H1 (cell line): ENCODE measurements around the gene LDLRAD4. TPM values are rescaled to one million over a fixed set of nuclear protein-coding genes. Genes with fewer than 3 reads are reported as not detected.

Experiments used
- CHD2 ChIP-seq: IDR thresholded peaks from 2 replicates; pipeline ENCODE4 v1.6.1; 2012; ENCODE audit warnings: low read length, improper control_type of control experiment
- HDAC2 ChIP-seq, 2 experiments: fragments of 300-600 bp in 1 of 2; sonication (generic) in 1 of 2; IDR thresholded peaks; 2 replicates each; pipeline ENCODE4 v1.6.1; 2011 to 2012; ENCODE audit warnings: low read depth in 2 of 2, low read length in 2 of 2, mild to moderate bottlenecking in 2 of 2, moderate library complexity in 2 of 2, borderline replicate concordance in 1 of 2, inconsistent platforms in 1 of 2
- JUND ChIP-seq: IDR thresholded peaks from 2 replicates; pipeline ENCODE4 v1.6.1; 2011; ENCODE audit warnings: mild to moderate bottlenecking, improper control_type of control experiment, low read length
- KDM5A ChIP-seq: fragments of 200-600 bp; IDR thresholded peaks from 2 replicates; pipeline ENCODE4 v1.7.1; 2012; ENCODE audit warnings: mild to moderate bottlenecking, low read length, inconsistent platforms, mixed read lengths
- RAD21 ChIP-seq, 2 experiments: IDR thresholded peaks in 1 of 2; conservative IDR thresholded peaks in 1 of 2; 2 replicates each; pipeline ENCODE4 v1.6.1; 2011; ENCODE audit warnings: low read depth in 2 of 2, low read length in 2 of 2, improper control_type of control experiment in 1 of 2, inconsistent platforms in 1 of 2, mild to moderate bottlenecking in 1 of 2, moderate library complexity in 1 of 2
- TAF7 ChIP-seq: optimal IDR thresholded peaks from 2 replicates; pipeline ENCODE3; 2011; ENCODE audit warnings: low read depth, mild to moderate bottlenecking, inconsistent platforms, low read length, moderate library complexity, borderline replicate concordance
- polyA plus RNA-seq, 7 experiments: library from polyadenylated mRNA; depleted of rRNA in 3 of 7; stranded (reverse) in 5 of 7; unstranded in 2 of 7; fragments of >200 nt in 5 of 7; fragments of 200-250 nt in 2 of 7; gene quantifications; 1 replicate in 5 of 7; 2 replicates in 1 of 7; 4 replicates in 1 of 7; pipeline versions ENCODE4 v1.2.1 to v1.2.3, GENCODE V29; 2011 to 2013; ENCODE audit warnings: missing spikeins in 2 of 7, mixed read lengths in 2 of 7
- total RNA-seq: library from RNA; stranded (reverse); fragmentation: NEBNext Ultra II Directional; extraction: Animal tissue kit (Norgen Biotek cat#: 25700); gene quantifications from 2 replicates; pipeline ENCODE4 v1.2.1, GENCODE V29; 2021
- TF ChIP-seq, protein P1 (sequence below): fragments of 300-600 bp; sonication (generic); IDR thresholded peaks from 2 replicates; pipeline ENCODE4 v1.7.1; 2012; ENCODE audit warnings: low read length, moderate library complexity, mild to moderate bottlenecking, inconsistent platforms; ENCODE audit not compliant: insufficient replicate concordance

The LDLRAD4 gene
- total and polyA plus RNA-seq, 2 of the 8 experiments (the other 6 are each of a cell fraction or from before 2014, with no cell fraction given): 0.77 to 1.4 TPM

DNA sequence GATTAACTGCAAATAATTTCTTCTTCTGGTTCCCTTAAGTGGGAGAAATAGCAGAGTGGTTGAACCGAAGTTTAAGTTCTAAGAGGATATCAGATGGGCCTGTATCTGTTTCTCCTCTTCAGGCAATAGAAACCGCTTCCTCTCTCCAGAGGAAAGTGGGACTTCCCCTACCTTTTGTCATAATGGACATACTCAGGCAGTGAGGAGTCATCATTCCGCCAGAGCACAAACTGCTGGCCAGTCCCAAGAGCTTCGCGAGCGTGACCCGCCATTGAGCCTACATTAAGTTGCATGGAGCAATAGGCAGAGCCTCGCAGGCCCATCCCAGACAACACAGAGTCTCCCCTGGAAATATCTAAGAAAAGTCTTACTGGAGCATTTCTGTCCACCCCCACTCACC is 158.9 kb downstream of the LDLRAD4 start (continued):
- TF ChIP-seq, protein P1, sequence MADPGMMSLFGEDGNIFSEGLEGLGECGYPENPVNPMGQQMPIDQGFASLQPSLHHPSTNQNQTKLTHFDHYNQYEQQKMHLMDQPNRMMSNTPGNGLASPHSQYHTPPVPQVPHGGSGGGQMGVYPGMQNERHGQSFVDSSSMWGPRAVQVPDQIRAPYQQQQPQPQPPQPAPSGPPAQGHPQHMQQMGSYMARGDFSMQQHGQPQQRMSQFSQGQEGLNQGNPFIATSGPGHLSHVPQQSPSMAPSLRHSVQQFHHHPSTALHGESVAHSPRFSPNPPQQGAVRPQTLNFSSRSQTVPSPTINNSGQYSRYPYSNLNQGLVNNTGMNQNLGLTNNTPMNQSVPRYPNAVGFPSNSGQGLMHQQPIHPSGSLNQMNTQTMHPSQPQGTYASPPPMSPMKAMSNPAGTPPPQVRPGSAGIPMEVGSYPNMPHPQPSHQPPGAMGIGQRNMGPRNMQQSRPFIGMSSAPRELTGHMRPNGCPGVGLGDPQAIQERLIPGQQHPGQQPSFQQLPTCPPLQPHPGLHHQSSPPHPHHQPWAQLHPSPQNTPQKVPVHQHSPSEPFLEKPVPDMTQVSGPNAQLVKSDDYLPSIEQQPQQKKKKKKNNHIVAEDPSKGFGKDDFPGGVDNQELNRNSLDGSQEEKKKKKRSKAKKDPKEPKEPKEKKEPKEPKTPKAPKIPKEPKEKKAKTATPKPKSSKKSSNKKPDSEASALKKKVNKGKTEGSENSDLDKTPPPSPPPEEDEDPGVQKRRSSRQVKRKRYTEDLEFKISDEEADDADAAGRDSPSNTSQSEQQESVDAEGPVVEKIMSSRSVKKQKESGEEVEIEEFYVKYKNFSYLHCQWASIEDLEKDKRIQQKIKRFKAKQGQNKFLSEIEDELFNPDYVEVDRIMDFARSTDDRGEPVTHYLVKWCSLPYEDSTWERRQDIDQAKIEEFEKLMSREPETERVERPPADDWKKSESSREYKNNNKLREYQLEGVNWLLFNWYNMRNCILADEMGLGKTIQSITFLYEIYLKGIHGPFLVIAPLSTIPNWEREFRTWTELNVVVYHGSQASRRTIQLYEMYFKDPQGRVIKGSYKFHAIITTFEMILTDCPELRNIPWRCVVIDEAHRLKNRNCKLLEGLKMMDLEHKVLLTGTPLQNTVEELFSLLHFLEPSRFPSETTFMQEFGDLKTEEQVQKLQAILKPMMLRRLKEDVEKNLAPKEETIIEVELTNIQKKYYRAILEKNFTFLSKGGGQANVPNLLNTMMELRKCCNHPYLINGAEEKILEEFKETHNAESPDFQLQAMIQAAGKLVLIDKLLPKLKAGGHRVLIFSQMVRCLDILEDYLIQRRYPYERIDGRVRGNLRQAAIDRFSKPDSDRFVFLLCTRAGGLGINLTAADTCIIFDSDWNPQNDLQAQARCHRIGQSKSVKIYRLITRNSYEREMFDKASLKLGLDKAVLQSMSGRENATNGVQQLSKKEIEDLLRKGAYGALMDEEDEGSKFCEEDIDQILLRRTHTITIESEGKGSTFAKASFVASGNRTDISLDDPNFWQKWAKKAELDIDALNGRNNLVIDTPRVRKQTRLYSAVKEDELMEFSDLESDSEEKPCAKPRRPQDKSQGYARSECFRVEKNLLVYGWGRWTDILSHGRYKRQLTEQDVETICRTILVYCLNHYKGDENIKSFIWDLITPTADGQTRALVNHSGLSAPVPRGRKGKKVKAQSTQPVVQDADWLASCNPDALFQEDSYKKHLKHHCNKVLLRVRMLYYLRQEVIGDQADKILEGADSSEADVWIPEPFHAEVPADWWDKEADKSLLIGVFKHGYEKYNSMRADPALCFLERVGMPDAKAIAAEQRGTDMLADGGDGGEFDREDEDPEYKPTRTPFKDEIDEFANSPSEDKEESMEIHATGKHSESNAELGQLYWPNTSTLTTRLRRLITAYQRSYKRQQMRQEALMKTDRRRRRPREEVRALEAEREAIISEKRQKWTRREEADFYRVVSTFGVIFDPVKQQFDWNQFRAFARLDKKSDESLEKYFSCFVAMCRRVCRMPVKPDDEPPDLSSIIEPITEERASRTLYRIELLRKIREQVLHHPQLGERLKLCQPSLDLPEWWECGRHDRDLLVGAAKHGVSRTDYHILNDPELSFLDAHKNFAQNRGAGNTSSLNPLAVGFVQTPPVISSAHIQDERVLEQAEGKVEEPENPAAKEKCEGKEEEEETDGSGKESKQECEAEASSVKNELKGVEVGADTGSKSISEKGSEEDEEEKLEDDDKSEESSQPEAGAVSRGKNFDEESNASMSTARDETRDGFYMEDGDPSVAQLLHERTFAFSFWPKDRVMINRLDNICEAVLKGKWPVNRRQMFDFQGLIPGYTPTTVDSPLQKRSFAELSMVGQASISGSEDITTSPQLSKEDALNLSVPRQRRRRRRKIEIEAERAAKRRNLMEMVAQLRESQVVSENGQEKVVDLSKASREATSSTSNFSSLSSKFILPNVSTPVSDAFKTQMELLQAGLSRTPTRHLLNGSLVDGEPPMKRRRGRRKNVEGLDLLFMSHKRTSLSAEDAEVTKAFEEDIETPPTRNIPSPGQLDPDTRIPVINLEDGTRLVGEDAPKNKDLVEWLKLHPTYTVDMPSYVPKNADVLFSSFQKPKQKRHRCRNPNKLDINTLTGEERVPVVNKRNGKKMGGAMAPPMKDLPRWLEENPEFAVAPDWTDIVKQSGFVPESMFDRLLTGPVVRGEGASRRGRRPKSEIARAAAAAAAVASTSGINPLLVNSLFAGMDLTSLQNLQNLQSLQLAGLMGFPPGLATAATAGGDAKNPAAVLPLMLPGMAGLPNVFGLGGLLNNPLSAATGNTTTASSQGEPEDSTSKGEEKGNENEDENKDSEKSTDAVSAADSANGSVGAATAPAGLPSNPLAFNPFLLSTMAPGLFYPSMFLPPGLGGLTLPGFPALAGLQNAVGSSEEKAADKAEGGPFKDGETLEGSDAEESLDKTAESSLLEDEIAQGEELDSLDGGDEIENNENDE: no peak
- TF ChIP-seq TAF7 (no peak), RAD21 (IDR thresholded peaks at IDR 0.05 in 1 of 2, conservative IDR thresholded peaks at IDR 0.05 in 1 of 2; ENCODE audit: low read depth in 2 of 2, low read length in 2 of 2) (no peak), CHD2 (no peak), KDM5A (no peak), JUND (no peak), HDAC2 (IDR thresholded peaks at IDR 0.05; ENCODE audit: borderline replicate concordance in 1 of 2, low read depth in 2 of 2, low read length in 2 of 2) (no peak)
